Fibroblast of lung (primary cell): ENCODE data around the gene SPTAN1. TPM values are rescaled to one million over a fixed set of nuclear protein-coding genes. Genes with fewer than 3 reads are reported as not detected.
A peak's percentile ranks its signal among the peaks of the same experiment; 100 is the strongest.

Experiments
- DNase-seq, 2 donors: peaks; one replicate each; pipeline versions ENCODE4 v3.0.0 to v3.0.0-alpha.2; 2010; ENCODE audit warnings: low read depth in 2 of 2
- H2AFZ ChIP-seq: 2 replicates; pipeline ENCODE4 v1.5.1; 2012; ENCODE audit warnings: low read length, control low read depth, inconsistent platforms
- H3K27ac ChIP-seq: 2 replicates; pipeline ENCODE4 v1.5.1; 2011; ENCODE audit warnings: low read length, control low read depth; ENCODE audit not compliant: insufficient read depth
- H3K27me3 ChIP-seq: 2 replicates; pipeline ENCODE4 v1.5.1; 2011; ENCODE audit warnings: mild to moderate bottlenecking, low read length; ENCODE audit not compliant: control insufficient read depth, insufficient read depth
- H3K36me3 ChIP-seq: 2 replicates; pipeline ENCODE4 v1.5.1; 2011; ENCODE audit warnings: low read length; ENCODE audit not compliant: control insufficient read depth, insufficient read depth
- H3K4me1 ChIP-seq: 2 replicates; pipeline ENCODE4 v1.5.1; 2011; ENCODE audit warnings: low read length; ENCODE audit not compliant: control insufficient read depth, insufficient read depth; ENCODE audit errors: extremely low read depth
- H3K4me2 ChIP-seq: 2 replicates; pipeline ENCODE4 v1.5.1; 2011; ENCODE audit warnings: low read length, control low read depth; ENCODE audit not compliant: insufficient read depth; ENCODE audit errors: extremely low read depth
- H3K4me3 ChIP-seq, 4 experiments: fragments of 200-600 bp in 1 of 4; sonication (generic) in 1 of 4; replicated peaks in 1 of 4; 2 replicates each; pipeline ENCODE4 v1.5.1; 2011 to 2016; ENCODE audit warnings: low read length in 4 of 4, low read depth in 3 of 4, mild to moderate bottlenecking in 3 of 4, control low read depth in 2 of 4, inconsistent platforms in 1 of 4, mixed read lengths in 1 of 4; ENCODE audit not compliant: insufficient read depth in 1 of 4; ENCODE audit errors: control extremely low read depth in 1 of 4
- H3K79me2 ChIP-seq: 2 replicates; pipeline ENCODE4 v1.5.1; 2012; ENCODE audit warnings: mild to moderate bottlenecking, low read length, inconsistent platforms; ENCODE audit not compliant: control insufficient read depth, insufficient read depth
- H3K9ac ChIP-seq: 2 replicates; pipeline ENCODE4 v1.5.1; 2011; ENCODE audit warnings: mild to moderate bottlenecking, low read length, control low read depth; ENCODE audit not compliant: insufficient read depth
- H3K9me3 ChIP-seq: 2 replicates; pipeline ENCODE4 v1.5.1; 2012; ENCODE audit warnings: low read depth, low read length; ENCODE audit not compliant: control insufficient read depth, insufficient read depth
- H4K20me1 ChIP-seq: 2 replicates; pipeline ENCODE4 v1.5.1; 2011; ENCODE audit warnings: low read length; ENCODE audit not compliant: control insufficient read depth, insufficient read depth; ENCODE audit errors: extremely low read depth
- CTCF ChIP-seq, 2 donors: IDR thresholded peaks in 1 of 2; conservative IDR thresholded peaks in 1 of 2; 1 replicate in 1 of 2; 2 replicates in 1 of 2; pipeline ENCODE4 v1.5.1; 2011 to 2012; ENCODE audit warnings: low read length in 2 of 2, control low read depth in 1 of 2, inconsistent platforms in 1 of 2, low read depth in 1 of 2, mild to moderate bottlenecking in 1 of 2
- EZH2 ChIP-seq: IDR thresholded peaks from 2 replicates; pipeline ENCODE4 v1.5.1; 2012; ENCODE audit warnings: low read length, control low read depth, mild to moderate bottlenecking; ENCODE audit errors: missing control alignments
- polyA plus RNA-seq, 2 donors: library from polyadenylated mRNA; depleted of rRNA in 1 of 2; stranded (reverse) in 1 of 2; unstranded in 1 of 2; fragments of >200 nt; gene quantifications; 2 replicates each; pipeline ENCODE4 v1.2.1, GENCODE V29; 2011 to 2012; ENCODE audit warnings: missing spikeins in 1 of 2
- total RNA-seq: library from RNA; depleted of rRNA; stranded (reverse); fragments of >200 nt; gene quantifications from 2 replicates; pipeline ENCODE4 v1.2.1, GENCODE V29; 2014

Gene SPTAN1
- total and polyA plus RNA-seq, 2 donors (not counting 1 experiment from before 2014, with no cell fraction given) = 189 to 518 TPM

GRCh38 chr9:128637656-128638055 is 85.3 kb downstream of the SPTAN1 start:
- no peaks in the 10 kb centered on the region for H3K79me2 ChIP-seq
- H3K9me3 ChIP-seq = no peaks in the 10 kb centered on the region
- H3K36me3 ChIP-seq = peaks cover 17% of the 10 kb centered on the region
- H3K4me3 ChIP-seq = no peak overlapping the region
- H3K27ac ChIP-seq = peak overlapping the region; percentile 14
- no peaks in the 10 kb centered on the region for H4K20me1 ChIP-seq
- DNase-seq = peak; percentile 41 to 52
- no peaks in the 10 kb centered on the region for H3K27me3 ChIP-seq
- TF ChIP-seq CTCF (conservative IDR thresholded peaks at IDR 0.05 in 1 of 2, IDR thresholded peaks at IDR 0.05 in 1 of 2; ENCODE audit: low read depth in 1 of 2, low read length in 2 of 2) (no peak), EZH2 (no peak)
- no peak overlapping the region for H2AFZ ChIP-seq
- H3K4me1 ChIP-seq = peaks cover 14% of the 10 kb centered on the region
- no peak overlapping the region for H3K9ac ChIP-seq
- no peak overlapping the region for H3K4me2 ChIP-seq

- Histone ChIP-seq H3K9ac (no peak overlapping the region), H4K20me1 (no peaks in the 10 kb centered on the region), H3K27me3 (no peaks in the 10 kb centered on the region), H3K79me2 (no peaks in the 10 kb centered on the region), H3K36me3 (peaks cover 13% of the 10 kb centered on the region), H3K4me1 (peaks cover 14% of the 10 kb centered on the region), H3K4me3 (no peak overlapping the region), H3K9me3 (no peaks in the 10 kb centered on the region), H2AFZ (no peak overlapping the region), H3K4me2 (no peak overlapping the region), H3K27ac (no peak overlapping the region)
- no peak for DNase-seq
- TF ChIP-seq CTCF (conservative IDR thresholded peaks at IDR 0.05 in 1 of 2, IDR thresholded peaks at IDR 0.05 in 1 of 2; ENCODE audit: low read depth in 1 of 2, low read length in 2 of 2) (no peak), EZH2 (no peak)
These were observed 86.2 kb downstream of the SPTAN1 start for GRCh38 chr9:128638580-128638979.

- Histone ChIP-seq H3K4me2 (no peak overlapping the region), H3K27ac (no peak overlapping the region), H2AFZ (no peak overlapping the region), H3K9me3 (no peaks in the 10 kb centered on the region), H3K79me2 (peaks cover 5% of the 10 kb centered on the region), H3K4me1 (peaks cover 10% of the 10 kb centered on the region), H3K9ac (no peak overlapping the region), H3K27me3 (no peaks in the 10 kb centered on the region), H3K4me3 (no peak overlapping the region), H4K20me1 (no peaks in the 10 kb centered on the region), H3K36me3 (peaks cover 6% of the 10 kb centered on the region)
- DNase-seq = no peak
- TF ChIP-seq EZH2 = no peak
- no peak for TF ChIP-seq CTCF (conservative IDR thresholded peaks at IDR 0.05 in 1 of 2, IDR thresholded peaks at IDR 0.05 in 1 of 2; ENCODE audit: low read depth in 1 of 2, low read length in 2 of 2)
These were observed 88.2 kb downstream of the SPTAN1 start for GRCh38 chr9:128640603-128641002.
